ENCODE data around the gene IZUMO1.

GRCh38 chr19:48738557-48739403, 7.9 kb downstream of the IZUMO1 start:
- TF ChIP-seq CTCF (IDR thresholded peaks at IDR 0.05 in 4 of 5, conservative IDR thresholded peaks at IDR 0.05 in 1 of 5) (peak in 4 of 5 experiments; percentile 55 to 84 (median 74)), POLR2A (IDR thresholded peaks at IDR 0.05) (peak; percentile 55 to 66)

Data from gastrocnemius medialis (tissue), 4 donors.